ENCODE results near the gene PROM2. TPM values are rescaled to one million over a fixed set of nuclear protein-coding genes. Genes with fewer than 3 reads are reported as not detected.

The PROM2 gene
- total RNA-seq, result 0.20 and 0.56 TPM in 2 replicates

GRCh38 chr2:95274291-95275150 is at the start of gene PROM2:
PROM2 (plus strand) TSS chr2:95274449; CDS start chr2:95274586, 137 bp downstream.

GRCh38 chr2:95296880-95297487 is 22.7 kb downstream of the PROM2 start, which contains the start of gene KCNIP3:
KCNIP3 (plus strand) TSS chr2:95297347; CDS start chr2:95297439, 92 bp downstream.

Other genes starting within 250 kb of the PROM2 start
- not detected in 2 replicates for gene MAL, start 248.7 kb upstream of the PROM2 start, total RNA-seq
- gene MRPS5, start 152.6 kb upstream of the PROM2 start, total RNA-seq, result 32.6 and 39.5 TPM in 2 replicates
- 11.5 and 14.3 TPM in 2 replicates for gene ZNF514, start 114.6 kb upstream of the PROM2 start, total RNA-seq
- gene ZNF2, start 108.6 kb upstream of the PROM2 start, total RNA-seq, result 10.6 and 11.1 TPM in 2 replicates
- 5.2 and 5.5 TPM in 2 replicates for gene ZNF892, start 66.9 kb upstream of the PROM2 start, total RNA-seq
- gene KCNIP3, start 22.9 kb downstream of the PROM2 start, total RNA-seq, result 0.65 and 2.0 TPM in 2 replicates
- gene FAHD2A, start 128.3 kb downstream of the PROM2 start, total RNA-seq, result 19.4 and 26.5 TPM in 2 replicates
- not detected in 2 replicates for gene TRIM43B, start 210.3 kb downstream of the PROM2 start, total RNA-seq

Measured in smooth muscle cell of the pulmonary artery (primary cell).